OCI-M2 (cell line): ENCODE data around the gene ZNF774.
"Not testable (repeated sequence)": the region's sequence is repeated elsewhere in the genome, so short reads cannot be mapped to it uniquely, and the experiment has no call there.

ENCODE experiments used
- DNase-seq: peaks from one replicate; lab custom pipeline; 2025; ENCODE audit not compliant: unreplicated experiment; lab: John Stamatoyannopoulos, UW

Gene ZNF774

GRCh38 chr15:90345857-90346256 lies 6.2 kb upstream of the ZNF774 start:
- no peak for DNase-seq

- DNase-seq, result not testable (repeated sequence)
Measured at GRCh38 chr15:90347431-90348065, 4.5 kb upstream of the ZNF774 start.

- DNase-seq, result no peak
Measured at GRCh38 chr15:90348456-90348855, 3.6 kb upstream of the ZNF774 start.

- DNase-seq, result no peak
Measured at GRCh38 chr15:90349072-90349471, 3.0 kb upstream of the ZNF774 start.

- no peak for DNase-seq
Measured at GRCh38 chr15:90349821-90350220, 2.3 kb upstream of the ZNF774 start.

GRCh38 chr15:90351479-90352106 lies 491 bp upstream of the ZNF774 start:
- no peak for DNase-seq

GRCh38 chr15:90354986-90355385 lies 2.9 kb downstream of the ZNF774 start:
- no peak for DNase-seq

GRCh38 chr15:90358124-90359033 lies 6.3 kb downstream of the ZNF774 start:
- no peak for DNase-seq

GRCh38 chr15:90360746-90361145 lies 8.7 kb downstream of the ZNF774 start:
- DNase-seq, result no peak

- DNase-seq, result no peak
Measured at GRCh38 chr15:90362936-90363212, 10.8 kb downstream of the ZNF774 start.

GRCh38 chr15:90364251-90364650 lies 12.2 kb downstream of the ZNF774 start:
- DNase-seq, result no peak

- DNase-seq, result no peak
Measured at GRCh38 chr15:90365414-90366055, 13.5 kb downstream of the ZNF774 start.

GRCh38 chr15:90367576-90367975 lies 15.5 kb downstream of the ZNF774 start:
- DNase-seq, result no peak

- no peak for DNase-seq
Measured at GRCh38 chr15:90375071-90375470, 23.0 kb downstream of the ZNF774 start.

- no peak for DNase-seq
Measured at GRCh38 chr15:90376789-90377188, 24.7 kb downstream of the ZNF774 start.

GRCh38 chr15:90379263-90379662 lies 27.2 kb downstream of the ZNF774 start:
- no peak for DNase-seq

GRCh38 chr15:90381515-90381914 lies 29.4 kb downstream of the ZNF774 start:
- no peak for DNase-seq

- no peak for DNase-seq
Measured at GRCh38 chr15:90382320-90382719, 30.2 kb downstream of the ZNF774 start.

GRCh38 chr15:90386221-90386620 lies 34.1 kb downstream of the ZNF774 start:
- DNase-seq, result no peak

GRCh38 chr15:90387534-90388461 lies 35.7 kb downstream of the ZNF774 start, which contains the start of gene IQGAP1:
TSS of gene IQGAP1 (plus strand) at chr15:90388242. CDS start at chr15:90388342, 100 bp downstream.
- peak; percentile 78 for DNase-seq
